GM10266 (cell line): ENCODE results near the gene KLHDC8B.

Source experiments
- DNase-seq: peaks from one replicate; pipeline ENCODE4 v3.0.0; 2012; ENCODE audit errors: extremely low spot score
- CTCF ChIP-seq: IDR thresholded peaks from 2 replicates; pipeline ENCODE4 v1.5.1; 2012; ENCODE audit warnings: mild to moderate bottlenecking, low read depth; ENCODE audit not compliant: control insufficient read depth, insufficient read depth; ENCODE audit errors: missing control alignments

The KLHDC8B gene

GRCh38 chr3:49158792-49159191, 12.6 kb upstream of the KLHDC8B start:
- no peak for TF ChIP-seq CTCF
- no peak for DNase-seq

GRCh38 chr3:49161197-49161596, 10.2 kb upstream of the KLHDC8B start:
- DNase-seq: no peak
- no peak for TF ChIP-seq CTCF

GRCh38 chr3:49161808-49162530, 9.4 kb upstream of the KLHDC8B start:
- no peak for TF ChIP-seq CTCF
- no peak for DNase-seq

DNA sequence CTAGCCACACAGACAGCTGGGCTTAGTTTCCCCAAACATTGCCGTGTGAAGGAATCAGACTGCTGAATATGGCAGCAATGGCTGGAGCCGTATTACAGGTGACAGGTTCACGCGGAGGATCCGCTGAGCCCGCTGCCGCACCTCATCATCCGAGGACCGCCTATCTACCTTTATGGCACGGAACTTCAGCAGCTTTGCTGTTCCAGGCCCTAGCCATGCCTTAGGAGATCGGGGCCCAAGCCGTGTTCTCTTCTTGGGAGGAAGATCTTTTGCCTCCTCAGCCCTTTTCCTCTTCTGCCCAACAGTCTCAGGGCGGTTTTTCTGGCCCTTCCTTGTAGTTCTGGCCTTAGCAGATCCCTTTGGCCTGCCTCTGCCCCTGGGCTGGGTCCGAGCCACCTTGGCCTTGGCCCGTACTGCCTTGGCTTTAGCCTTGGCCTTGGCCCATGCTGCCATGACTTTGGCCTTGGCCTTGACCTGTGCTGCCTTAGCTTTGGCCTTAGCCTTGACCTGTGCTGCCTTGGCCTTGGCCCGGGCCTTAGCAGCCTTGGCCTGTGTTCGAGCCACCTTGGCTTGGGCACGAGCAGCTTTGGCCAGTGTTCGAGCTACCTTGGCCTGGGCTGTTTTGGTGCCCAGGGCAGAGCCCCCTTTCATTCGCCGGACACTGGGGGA, 8.5 kb upstream of the KLHDC8B start:
- TF ChIP-seq CTCF: no peak
- DNase-seq: no peak

- TF ChIP-seq CTCF: no peak
- no peak for DNase-seq
These were observed 7.8 kb upstream of the KLHDC8B start for GRCh38 chr3:49163609-49164008.

DNA sequence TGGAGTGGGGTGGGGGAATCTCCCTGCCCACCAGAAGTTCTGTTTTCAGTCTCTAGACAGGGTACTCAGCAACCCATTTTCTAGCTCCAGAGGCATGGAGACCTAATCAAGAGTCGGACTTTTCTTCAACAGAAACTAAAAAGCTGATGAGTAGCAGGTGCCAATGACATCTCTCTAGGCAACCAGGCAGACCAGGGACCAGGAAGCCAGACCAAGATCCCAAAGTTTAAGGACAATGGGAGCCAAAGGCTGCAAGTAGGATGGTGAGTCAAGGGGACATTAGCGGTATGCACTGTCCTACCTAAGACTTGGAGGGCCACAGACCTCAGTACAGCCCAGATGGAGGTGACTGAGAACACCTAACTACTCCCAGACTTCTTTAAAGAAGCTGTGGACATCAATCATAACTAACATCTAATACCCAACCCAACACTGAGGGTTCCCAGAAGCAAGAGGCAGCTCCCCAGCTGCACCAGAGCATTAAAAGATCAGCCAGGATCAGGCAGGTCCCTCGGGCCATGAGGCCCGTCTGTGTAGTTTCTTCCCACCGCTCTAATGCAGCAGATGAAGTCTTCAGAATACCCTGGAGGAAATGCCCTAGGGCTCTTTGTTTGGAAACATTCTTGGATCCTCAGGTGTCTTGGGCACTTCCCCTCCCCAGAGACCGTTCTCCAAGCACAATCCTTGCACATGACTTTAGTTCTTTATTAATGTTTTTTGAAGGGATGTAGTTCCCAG, 6.2 kb upstream of the KLHDC8B start:
- no peak for DNase-seq
- no peak for TF ChIP-seq CTCF
